Measurements from ENCODE around the gene PRUNE2.

- TF ChIP-seq ZFX (IDR thresholded peaks at IDR 0.05) (no peak), MAX (IDR thresholded peaks at IDR 0.05) (no peak)
These were observed 18.0 kb downstream of the PRUNE2 start for GRCh38 chr9:76887951-76888350.

Data from HCT116 (cell line).